Smooth muscle cell of the brain vasculature (primary cell): ENCODE results near the gene PCYT1A.
"Not testable (repeated sequence)": the region's sequence is repeated elsewhere in the genome, so short reads cannot be mapped to it uniquely, and the experiment has no call there.

ENCODE experiments used
- DNase-seq: peaks from one replicate; pipeline ENCODE4 v3.0.0-alpha.2; 2012; ENCODE audit warnings: low read depth, low spot score

PCYT1A gene

GRCh38 chr3:196287090-196287439, 461 bp downstream of the PCYT1A start:
- no peak for DNase-seq

GRCh38 chr3:196284396-196284795, 3.1 kb downstream of the PCYT1A start:
- no peak for DNase-seq

- no peak for DNase-seq
Observed at GRCh38 chr3:196281962-196282361, 5.6 kb downstream of the PCYT1A start.

- DNase-seq = no peak
Observed at GRCh38 chr3:196280689-196281440, 6.7 kb downstream of the PCYT1A start.

- DNase-seq = no peak
Observed at GRCh38 chr3:196275126-196275525, 12.4 kb downstream of the PCYT1A start.

- DNase-seq = no peak
Observed at GRCh38 chr3:196274585-196274984, 12.9 kb downstream of the PCYT1A start.

- DNase-seq = no peak
Observed at GRCh38 chr3:196273655-196274054, 13.9 kb downstream of the PCYT1A start.

GRCh38 chr3:196272826-196273225, 14.7 kb downstream of the PCYT1A start:
- DNase-seq = no peak

GRCh38 chr3:196270499-196270898, 17.0 kb downstream of the PCYT1A start:
- DNase-seq = no peak

- peak; percentile 65 for DNase-seq
Observed at GRCh38 chr3:196268284-196269163, 19.0 kb downstream of the PCYT1A start.

- no peak for DNase-seq
Observed at GRCh38 chr3:196263819-196264218, 23.7 kb downstream of the PCYT1A start.

GRCh38 chr3:196260784-196261183, 26.7 kb downstream of the PCYT1A start:
- no peak for DNase-seq

GRCh38 chr3:196255776-196256175, 31.8 kb downstream of the PCYT1A start:
- no peak for DNase-seq

GRCh38 chr3:196254376-196255283, 32.9 kb downstream of the PCYT1A start:
- no peak for DNase-seq

GRCh38 chr3:196251918-196252317, 35.6 kb downstream of the PCYT1A start:
- DNase-seq = no peak

GRCh38 chr3:196246612-196247308, 40.8 kb downstream of the PCYT1A start:
- DNase-seq = no peak

GRCh38 chr3:196244166-196244565, 43.4 kb downstream of the PCYT1A start:
- DNase-seq = not testable (repeated sequence)

GRCh38 chr3:196241704-196242103, 45.8 kb downstream of the PCYT1A start:
- no peak for DNase-seq

GRCh38 chr3:196240424-196240823, 47.1 kb downstream of the PCYT1A start:
- no peak for DNase-seq

GRCh38 chr3:196238612-196239560, 48.6 kb downstream of the PCYT1A start:
- DNase-seq = peak; percentile 13
